IPS DF 4.7 (cell line): ENCODE data around the gene CHRDL2.

Experiments used
- DNase-seq: peaks from one replicate; pipeline ENCODE4 v3.0.0-alpha.2; 2013; ENCODE audit warnings: low spot score; ENCODE audit errors: extremely low read depth

The CHRDL2 gene

DNA sequence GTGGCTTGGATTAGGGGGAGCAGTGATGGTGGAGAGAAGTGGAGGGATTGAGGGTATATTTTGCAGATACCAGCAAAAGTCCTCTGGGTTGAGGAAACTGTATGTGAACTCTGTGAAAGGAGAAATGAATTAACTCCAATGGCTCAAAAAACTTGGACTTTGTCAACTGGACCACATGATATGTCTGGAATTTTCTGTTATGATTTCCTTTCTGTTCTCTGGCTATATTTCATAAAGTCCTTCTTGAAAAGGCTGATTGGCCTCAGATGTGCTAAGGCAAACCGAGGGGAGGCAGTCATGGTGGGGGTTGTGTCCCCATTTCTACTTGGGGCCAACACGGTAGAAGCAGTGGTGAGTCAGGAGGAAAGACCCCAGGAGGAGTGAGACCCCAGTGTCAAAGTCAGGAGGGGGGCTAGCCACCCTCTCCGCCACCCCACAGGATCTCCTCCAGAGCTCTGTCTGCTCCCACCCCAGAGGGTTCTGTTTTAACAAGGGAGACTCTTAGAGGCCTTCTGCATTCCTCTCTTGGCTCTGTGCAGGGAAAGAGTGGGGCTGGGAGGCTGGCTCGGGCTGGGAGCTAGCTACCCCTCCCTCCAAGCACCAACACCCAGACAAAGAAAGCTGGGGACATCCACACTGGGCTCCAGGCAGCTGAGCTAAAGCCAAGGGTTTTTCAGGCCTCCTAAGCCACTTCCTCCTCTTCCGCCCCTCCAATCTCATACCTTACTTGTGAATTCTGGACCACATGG is 13.8 kb downstream of the CHRDL2 start:
- no peak for DNase-seq

DNA sequence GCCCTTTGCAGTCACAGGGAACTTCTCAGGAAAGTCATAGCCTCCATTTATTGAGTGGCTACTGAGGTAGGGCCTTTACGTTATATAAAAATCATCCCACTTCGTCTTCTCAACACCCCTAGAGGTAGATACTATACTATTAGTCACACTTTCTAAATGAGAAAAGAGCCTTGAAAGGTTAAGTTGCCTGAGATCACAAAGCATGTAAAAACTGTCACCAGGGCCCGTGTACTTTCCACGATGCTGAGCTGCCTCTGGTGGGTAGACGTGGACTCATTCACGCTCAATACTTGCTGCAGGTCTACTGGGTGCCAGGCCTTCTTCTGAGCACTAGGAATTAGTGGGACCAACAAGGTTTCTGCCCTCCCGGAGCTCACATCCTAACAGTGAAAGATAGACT is 16.3 kb downstream of the CHRDL2 start:
- no peak for DNase-seq

DNA sequence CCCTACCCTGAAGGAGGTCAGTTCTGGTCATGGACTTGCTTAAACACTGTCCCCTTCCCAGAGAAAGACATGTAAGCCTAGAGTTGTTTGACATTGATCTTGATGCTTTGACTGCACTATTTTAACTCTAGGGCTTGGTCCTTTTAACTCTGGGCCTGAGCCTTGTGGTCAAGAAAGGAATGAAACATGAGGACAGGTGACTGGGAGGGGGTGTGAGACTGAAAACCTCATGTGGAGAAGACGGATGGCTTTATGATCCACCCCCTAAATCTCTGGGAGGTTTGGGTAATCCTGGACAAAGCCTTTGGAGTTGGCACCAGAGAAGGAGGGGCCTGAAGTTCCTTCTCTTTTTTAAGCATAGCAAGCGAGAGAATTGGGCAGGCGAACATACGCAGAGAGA is 17.5 kb downstream of the CHRDL2 start:
- no peak for DNase-seq

DNA sequence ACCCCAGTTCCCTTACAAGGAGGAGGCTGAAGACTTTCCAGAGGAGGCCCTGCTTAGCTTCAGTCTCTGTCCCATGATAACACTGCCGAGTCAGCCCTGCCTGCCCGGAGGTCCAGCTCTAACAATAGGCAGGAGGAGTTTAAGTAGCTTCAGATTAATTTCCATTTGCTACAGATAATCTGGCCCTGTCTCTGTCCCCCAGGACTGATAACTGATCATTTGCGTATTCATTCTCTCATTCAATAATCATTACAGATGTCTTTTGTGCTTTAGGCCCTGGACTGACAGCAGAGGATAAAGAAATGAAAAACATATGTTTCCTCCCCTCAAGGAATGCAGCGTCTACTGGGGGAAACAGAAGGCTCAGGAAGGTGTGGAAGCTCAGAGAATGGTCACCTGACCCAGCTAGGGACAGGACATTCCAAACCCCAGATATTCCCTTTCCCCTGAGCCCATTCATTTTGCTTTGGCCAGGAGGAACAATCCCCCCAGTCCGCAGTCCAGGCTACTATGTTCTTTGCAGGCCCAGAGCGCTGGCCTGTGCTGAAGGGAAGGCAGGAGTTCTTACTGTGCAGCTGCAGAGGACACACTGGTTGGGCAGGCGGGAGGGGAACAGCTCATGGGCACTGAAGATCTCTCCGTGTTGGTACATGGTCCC is 20.8 kb downstream of the CHRDL2 start:
- DNase-seq: no peak

DNA sequence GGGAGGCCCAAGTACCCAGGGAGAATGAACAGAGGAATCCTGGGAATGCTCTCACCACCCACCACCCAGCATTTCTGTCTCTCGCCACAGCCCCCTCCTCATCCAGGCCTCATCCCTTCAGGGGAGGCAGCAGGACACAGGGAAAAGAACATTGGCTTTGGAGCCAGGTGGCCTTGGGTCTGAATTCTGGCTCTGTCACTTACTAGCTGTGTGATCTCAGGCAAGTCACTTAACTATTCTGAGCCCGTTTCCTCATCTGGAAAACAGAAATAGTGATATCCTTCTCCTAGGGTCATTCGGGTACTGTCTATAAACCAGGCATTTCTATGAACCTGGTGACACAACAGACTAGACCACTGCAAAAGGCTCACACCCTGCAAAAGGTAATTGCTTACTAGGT is 22.1 kb downstream of the CHRDL2 start:
- DNase-seq: no peak

DNA sequence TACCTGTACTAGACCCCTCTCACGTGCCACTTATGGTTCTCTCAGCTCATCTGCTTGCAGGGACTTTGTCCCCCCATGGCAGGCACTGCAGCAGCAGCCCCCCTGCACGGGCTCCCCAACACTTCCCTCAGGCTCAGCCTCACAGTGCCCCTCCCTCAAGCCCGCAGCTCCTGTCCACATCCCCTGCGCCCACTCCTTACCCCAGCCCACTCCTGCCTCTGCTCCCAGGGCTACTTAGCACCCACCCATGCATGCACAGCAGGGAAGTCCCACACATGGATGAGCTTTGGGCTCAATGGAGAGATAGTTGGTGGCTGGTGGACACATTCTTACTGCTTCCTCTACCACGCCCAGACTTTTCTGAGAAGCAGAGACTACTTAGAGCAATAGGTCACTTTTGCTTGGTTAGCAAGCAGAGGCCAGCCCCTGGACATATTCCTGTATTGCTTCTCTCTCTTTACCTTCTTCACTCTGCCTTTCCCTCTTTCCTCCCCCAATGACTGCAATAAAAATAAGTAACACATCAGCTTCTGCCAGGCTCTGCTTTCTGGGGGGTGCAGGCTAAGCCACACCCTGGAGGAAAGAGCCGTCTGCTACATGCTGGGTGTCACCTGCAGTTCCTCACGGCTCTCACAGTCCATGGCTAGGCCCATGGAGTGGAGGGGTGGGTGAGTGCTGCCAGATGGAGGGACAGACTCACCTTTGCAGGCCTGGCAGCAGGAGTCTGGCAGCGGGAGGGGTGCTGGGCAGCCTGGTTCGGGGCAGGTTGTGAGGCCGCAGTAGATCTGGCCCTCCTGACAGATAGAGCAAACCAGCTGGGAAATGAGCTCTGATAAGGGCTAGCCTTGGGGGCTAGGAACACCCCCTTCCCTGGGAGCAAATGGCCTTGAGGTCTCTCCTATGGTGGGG is 23.4 kb downstream of the CHRDL2 start:
- DNase-seq: no peak

DNA sequence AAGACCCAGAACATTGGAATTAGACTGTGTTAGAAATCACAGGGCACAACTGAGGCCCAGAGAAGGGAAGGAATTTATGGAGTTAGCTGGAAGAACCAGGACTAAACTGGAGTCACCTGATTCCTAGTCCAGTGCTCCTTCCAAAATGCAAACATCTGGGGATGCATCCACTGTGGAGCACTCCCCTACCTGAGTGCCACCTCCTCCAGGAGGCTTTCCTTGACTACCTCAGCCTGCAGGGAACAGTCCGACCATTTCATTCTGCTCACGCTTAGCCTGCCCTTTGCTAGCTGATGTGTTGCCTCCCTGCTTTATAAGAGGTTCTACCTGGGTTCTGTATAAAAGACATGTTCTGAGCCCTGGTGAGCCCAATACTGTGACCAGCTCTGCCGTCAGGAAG is 24.0 kb downstream of the CHRDL2 start:
- no peak for DNase-seq

DNA sequence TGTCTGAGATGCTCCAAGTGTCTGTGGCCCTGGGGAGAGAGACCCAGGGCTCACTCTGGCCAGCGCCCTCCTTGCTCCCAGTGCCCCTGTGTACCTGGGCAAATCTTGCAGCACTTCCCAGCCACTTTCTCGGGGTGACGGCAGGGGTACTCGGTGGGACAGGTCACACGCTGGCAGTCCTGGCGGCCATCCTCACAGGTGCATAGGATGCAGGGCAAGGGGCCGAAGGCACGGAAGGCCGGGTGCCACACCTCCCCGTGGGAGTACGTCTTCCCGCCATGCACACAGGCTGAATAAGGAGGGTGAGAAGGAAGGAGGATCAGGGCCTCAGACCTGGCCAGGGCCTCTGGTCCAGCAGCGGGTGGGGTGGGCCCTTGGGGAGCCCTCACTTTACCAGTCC is 28.0 kb downstream of the CHRDL2 start:
- no peak for DNase-seq

DNA sequence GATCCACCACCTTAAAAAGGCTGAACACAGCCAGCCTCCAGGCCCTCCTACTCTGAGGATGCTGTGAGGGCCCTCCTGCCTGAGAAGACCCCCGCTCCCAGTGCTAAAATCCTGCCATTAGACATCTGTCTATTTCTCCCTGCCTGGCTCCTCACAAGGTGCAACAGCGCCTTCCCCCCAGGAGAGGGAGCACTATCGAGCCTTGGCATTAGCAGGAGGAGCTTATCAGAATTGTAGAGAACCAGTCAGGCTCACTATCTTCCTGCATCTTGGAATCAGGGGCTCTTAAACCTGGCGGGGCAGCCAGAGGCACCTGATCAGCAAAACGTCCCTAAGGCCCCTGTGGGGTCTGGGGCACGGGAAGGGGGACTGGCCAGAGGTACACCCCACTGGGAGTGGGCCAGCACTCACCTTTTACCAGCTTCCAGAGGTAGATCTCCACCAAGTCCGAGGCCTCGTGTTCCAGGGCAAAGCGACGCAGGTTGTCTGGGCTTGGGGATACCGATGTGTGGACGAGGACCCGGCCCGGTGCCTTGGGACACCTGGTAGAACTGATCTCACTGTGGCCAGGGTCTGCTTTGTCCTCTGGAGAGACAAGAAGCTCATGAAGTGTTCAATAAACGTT is 28.7 kb downstream of the CHRDL2 start:
- DNase-seq: no peak

DNA sequence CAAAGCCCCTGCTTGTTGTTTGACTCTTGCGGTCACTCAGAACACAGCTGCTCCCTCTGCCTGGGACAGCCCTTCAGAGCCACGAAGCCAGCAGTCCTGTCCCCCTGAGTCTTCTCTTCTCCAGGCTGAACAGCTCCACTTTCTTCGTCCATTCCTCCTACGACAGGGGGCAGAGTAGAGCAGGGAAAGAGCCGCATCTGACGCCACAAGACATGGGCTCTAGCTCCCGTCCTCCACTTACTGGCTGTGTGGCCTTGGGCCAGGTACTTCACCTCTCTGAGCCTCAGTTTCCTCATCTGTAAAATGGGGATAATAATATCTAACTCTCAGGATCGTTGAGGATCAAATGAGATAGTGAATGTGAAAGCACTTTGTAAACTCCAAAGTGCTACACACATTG is 29.9 kb downstream of the CHRDL2 start:
- no peak for DNase-seq

DNA sequence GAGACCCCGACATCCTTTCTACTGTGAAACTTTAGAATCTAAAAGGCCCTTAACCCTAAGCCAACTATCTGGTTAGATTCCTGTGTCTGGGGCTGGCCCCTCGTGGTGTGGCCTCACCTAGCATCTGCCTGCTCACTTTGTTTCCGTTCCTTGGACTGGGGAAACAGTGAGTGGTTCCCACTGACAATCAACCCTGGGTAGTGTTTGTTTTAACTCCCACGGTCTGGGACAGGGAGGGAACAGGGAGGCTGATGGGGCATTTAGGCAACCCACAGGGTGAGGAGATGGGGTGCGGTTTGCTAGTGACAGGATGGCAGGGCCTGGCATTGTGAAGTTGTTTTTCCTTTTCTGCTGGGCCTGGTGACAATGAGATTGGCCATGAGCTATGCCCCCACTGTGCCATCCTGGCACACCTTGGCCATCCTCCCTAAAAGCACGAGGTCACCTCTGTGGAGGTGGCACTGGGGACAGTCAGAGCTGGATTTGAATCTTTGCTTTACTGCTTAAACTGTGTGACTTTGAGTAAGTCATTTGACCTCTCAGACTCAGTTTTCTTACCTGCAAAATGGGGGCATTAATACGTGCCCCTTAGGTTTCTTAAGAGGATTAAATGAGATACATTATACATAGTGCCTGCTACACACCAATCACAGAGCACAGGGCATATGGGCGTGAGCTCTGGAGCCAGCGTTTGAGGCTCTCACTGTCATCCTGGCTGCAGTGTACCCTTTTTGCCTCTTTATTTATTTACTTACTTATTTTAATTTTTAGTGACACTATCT is 31.4 kb downstream of the CHRDL2 start:
- no peak for DNase-seq

DNA sequence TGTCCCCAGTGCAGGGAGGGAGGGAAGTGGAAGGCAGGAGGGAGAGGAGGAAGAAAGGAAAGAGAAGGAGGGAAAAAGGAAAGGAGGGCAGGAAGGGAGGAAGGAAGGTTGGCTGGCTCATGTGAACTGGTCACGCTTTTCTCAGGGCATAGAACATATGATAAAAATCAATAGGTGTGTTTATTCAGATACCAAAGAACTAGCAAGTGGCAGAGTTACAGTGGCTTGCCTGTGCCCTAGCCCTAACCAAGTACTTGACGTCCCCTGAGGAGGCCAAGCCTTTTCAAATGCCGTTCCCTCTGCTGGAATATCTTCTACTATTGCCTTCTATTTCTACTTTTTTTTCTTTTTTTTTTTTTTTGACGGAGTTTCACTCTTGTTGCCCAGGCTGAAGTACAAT is 33.5 kb downstream of the CHRDL2 start:
- no peak for DNase-seq

DNA sequence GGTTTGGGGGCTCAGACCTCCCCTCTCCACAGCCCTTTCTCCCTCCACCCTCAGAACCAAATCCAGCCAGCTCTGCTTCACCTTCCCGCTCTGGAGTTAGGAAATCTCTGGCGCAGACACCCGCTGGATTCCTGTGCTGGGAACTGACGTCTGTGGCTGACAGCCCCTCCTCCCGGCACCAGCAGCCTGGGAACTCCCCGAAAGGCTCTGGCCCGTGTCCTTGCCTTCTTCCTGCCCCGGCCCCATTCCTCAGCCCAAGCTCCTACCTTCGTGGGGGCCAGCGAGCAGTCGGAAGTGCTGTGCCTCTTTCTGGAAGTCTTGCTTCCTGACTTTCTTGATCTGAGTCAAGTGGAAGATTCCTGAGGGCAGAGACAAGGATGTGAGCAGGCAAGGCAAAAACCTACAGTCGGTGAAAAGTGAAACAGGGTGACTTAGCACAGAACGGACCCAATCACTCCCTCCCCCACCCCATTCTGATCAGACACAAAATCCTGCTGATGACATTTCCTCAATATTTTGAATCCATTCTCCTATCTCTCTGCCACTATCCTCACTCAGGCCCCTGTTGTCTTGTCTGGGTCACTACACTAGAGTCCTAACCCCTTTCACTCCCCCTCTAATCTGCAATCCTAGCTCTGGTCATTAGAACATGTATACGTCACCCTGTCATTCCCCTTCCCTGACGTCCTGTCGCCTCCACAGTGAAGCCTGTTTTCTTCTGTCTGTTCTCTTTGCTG is 34.1 kb downstream of the CHRDL2 start:
- no peak for DNase-seq

DNA sequence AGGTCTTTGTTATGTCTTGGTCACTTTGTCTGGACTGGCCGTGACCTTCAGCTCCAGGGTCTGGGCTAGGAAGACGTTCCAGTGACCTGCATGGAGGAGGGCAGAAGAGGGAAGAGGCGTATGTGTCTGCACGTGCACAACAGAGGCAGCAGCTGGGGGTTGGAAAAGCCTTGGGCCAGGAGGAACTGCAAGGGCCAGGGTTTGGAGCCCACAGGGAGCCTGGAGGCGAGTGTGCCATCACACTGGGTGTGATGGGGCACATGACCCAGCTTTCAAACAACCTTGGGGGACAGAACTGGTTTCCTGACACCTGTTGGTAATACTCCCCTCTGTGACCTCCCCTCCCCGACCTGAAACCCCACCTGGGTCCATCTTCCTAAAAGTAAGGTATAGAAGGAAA is 34.7 kb downstream of the CHRDL2 start:
- no peak for DNase-seq

DNA sequence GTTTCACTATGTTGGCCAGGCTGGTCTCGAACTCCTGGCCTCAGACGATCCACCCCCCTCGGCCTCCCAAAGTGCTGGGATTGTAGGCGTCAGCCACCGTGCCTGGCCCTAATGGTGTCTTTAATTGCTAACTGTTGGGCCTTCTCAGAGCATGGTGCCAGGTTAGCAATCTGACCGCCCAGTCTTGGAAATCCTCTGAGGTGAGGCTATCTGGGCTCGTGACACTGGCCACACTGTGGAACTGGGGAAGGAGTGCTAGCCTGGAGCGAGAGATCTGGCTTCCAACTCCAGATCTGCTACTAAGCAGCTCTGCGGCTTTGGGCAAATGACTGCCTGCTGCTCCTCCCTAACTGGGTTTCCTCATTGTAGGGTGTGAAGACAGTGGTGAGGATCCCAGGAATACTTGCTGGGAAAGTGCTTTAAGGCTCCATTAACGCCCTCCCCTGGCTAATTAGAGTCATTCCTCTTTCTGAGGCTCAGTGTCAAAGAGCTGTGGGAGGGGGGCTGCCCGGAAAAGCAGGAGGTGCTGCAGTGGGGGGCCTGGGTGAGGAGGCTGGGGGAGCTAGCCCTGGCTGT is 35.4 kb downstream of the CHRDL2 start:
- DNase-seq: no peak

DNA sequence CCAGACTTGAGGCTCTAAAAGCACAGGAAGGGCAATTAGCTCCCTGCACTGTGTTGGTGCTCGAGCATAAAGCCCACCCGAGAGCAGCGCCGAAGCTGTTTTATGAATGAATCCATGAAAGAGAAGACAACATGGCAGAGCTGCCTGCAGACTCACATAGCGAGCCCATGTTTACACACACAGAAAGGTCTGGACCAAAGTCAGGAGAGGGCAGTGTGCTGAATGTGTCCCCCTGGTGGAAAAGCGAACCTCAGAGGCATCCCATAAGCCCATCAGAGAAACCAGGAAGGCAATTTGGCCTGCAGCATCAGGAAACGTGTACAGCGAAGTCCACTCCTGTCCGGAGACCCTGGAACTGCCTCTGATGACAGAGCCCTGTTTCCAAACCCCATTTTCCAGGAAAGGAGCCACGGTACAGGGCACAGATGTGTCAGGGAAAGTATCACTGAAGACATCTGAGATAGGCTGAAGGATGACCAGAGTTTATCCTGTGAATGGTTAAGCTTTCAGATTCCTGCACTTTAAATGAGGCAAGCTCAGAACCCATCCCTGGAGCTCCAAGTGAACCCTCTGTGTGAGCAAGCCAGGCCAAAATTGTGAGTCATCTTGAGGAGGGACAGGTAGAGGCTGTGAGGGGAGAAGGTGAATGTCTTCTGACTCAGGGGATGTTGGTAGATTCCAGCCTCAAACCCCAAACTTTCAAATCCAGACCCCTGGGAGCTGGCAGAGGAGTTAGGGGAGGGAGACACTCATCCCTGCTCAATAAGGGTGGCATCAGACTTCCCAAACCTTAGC is 36.9 kb downstream of the CHRDL2 start:
- no peak for DNase-seq

DNA sequence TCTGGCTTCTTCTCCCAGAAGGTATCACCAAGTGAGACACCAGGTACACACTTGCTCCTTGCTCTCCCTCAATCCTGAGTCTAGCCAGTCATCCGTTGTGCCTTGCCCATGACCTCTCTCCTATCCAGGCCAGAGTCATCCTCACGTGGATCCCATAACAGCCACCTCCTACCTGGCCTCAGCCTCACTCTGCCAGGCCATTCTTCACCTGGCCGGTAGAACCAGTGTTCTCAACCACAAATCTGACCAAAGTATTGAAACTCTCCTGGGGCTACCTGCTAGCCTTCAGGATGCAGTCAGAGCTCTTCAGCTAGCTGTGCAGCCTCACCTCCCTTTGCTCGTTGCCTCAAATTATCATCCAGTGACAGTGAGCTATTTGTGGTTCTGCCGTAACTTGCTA is 37.7 kb downstream of the CHRDL2 start:
- DNase-seq: no peak

DNA sequence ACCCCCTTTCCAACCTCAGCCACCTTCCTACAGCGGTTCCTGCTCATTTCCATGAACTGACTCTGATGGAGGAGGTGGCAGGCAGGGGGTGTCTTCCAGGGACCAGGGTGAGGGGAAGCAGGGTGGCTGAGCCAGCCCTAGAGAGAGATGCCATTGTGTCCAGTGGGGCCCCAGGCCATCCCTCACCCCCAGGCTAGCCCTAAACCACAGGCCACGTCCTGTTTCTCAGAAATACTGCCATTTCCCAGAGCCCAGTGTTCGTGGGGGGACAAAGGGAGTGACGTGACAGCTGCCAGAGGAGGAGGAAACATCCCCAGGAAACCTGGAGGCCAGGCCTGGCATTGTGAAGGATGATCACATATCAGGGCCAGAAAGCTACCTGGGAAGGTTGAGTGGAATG is 39.5 kb downstream of the CHRDL2 start:
- no peak for DNase-seq

DNA sequence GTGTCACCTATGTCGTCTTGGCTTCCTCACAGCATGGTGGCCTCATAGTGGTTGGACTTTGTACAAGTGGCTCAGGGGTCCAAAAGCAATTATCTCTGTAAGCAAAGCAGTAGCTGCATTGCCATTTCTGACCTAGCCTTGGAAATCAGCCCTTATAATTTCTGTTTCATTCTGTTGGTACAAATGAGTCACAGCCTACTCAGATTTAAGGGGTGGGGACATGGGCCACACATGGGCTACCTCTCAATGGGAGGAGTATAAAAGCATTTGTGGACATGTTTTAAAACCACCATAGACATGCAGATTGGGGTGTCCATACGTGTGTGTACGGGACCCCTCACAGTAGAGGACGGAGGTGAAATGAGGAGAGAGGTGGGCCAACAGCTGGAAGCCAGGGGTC is 41.6 kb downstream of the CHRDL2 start:
- DNase-seq: no peak
